HG03565 (cell line): ENCODE measurements around the gene LMAN2.

Experiments
- ATAC-seq: cut with Tn5 transposase; IDR thresholded peaks from one replicate; pipeline ENCODE4 v1.9.1; 2021; ENCODE audit warnings: mild to moderate bottlenecking, moderate library complexity; ENCODE audit not compliant: unreplicated experiment

LMAN2 gene

DNA sequence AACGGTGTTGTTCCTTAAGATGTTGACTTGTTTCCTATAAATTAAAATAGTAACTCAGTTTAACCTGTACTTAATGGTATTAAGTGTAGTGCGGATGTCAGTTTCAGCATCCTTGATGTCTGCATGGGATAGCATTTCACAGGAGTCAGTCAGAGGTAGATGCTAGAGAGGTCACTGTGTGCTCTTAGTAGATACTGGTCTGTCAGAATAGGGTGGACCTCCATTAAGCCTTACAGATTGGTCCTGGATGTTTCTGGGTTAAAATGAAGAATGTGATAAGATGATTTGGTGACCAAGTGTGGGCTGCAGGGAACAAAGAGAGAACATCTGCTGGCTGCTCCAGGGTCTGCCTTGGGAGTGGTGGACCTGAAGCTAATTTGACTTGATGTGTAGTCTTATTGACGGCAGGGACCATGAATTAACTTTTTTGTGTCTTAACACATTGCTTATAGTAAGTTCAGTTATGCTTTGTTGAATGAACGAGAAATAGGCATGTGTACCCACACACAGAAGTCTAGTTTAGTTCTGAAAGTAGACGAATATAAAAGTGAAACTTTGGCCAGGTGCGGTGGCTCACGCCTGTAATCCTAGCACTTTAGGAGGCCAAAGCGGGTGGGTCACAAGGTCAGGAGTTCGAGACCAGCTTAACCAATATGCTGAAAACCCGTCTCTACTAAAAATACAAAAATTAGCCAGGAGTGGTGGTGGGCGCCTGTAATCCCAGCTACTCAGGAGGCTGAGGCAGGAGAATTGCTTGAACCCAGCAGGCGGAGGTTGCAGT lies 60.5 kb downstream of the LMAN2 start:
- ATAC-seq, result no peak

DNA sequence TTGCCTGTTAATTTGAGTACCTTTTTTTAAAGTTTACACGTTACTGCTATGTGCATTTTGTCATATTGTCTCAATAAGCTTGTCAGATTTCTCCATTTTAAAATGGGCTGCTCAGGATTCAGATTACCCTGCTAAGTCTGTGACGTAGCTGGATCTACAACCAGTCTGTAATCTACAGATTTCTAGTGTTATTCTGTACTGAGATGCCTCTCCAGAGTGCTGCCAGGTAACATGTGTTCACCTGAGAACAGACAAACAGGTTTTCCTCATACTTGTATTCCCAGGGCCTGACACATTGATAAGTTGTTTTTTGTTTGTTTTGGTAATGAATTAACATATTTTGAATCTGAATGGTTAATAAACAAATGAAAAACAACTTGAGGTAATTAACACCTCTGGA lies 63.3 kb downstream of the LMAN2 start:
- no peak for ATAC-seq
